HEK293 (cell line): ENCODE measurements around the gene RIC8B.

Experiments used
- CTCF ChIA-PET: fragments of 350-600 bp; formaldehyde crosslinking; extraction: SDS; loops from one replicate; lab custom pipeline; 2021; ENCODE audit warnings: antibody characterized with exemption; lab: Yijun Ruan, JAX
- POLR2A ChIA-PET: fragments of 300-600 bp; formaldehyde crosslinking; extraction: SDS; loops from one replicate; lab custom pipeline; 2020; ENCODE audit warnings: antibody characterized with exemption, inconsistent platforms; lab: Yijun Ruan, JAX
- H3K27ac ChIP-seq: fragments of 200-500 bp; sonication (Bioruptor generic); 2 replicates; pipeline ENCODE4 v1.5.1; 2014; ENCODE audit warnings: low read depth, low read length, control low read depth, inconsistent platforms; ENCODE audit errors: extremely low read depth
- H3K36me3 ChIP-seq, 2 experiments: fragments of 200-500 bp in 1 of 2; sonication (Bioruptor generic) in 1 of 2; 1 replicate in 1 of 2; 2 replicates in 1 of 2; pipeline ENCODE4 v1.5.1; 2014 to 2017; ENCODE audit warnings: inconsistent platforms in 2 of 2, low read length in 2 of 2; ENCODE audit not compliant: control insufficient read depth in 2 of 2, insufficient read depth in 1 of 2
- H3K4me1 ChIP-seq: fragments of 200-500 bp; sonication (Bioruptor generic); 2 replicates; pipeline ENCODE4 v1.5.1; 2014; ENCODE audit warnings: mild to moderate bottlenecking, low read length, inconsistent platforms; ENCODE audit not compliant: control insufficient read depth, insufficient read depth
- H3K4me3 ChIP-seq: 2 replicates; pipeline ENCODE4 v1.5.1; 2011; ENCODE audit warnings: low read depth, mild to moderate bottlenecking, control low read depth, low read length, moderate library complexity
- H3K9me3 ChIP-seq: fragments of 200-500 bp; sonication (Bioruptor generic); 2 replicates; pipeline ENCODE4 v1.5.1; 2014; ENCODE audit warnings: low read depth, low read length, inconsistent platforms; ENCODE audit not compliant: control insufficient read depth, insufficient read depth
- IKZF3 ChIP-seq: fragments of 450-650 bp; IDR thresholded peaks from 2 replicates; pipeline ENCODE4 v1.5.0; 2018; ENCODE audit warnings: missing biosample characterization, mild to moderate bottlenecking, missing genetic modification characterization, moderate library complexity
- SCRT2 ChIP-seq: fragments of 450-650 bp; formaldehyde crosslinking; IDR thresholded peaks from 2 replicates; pipeline ENCODE4 v1.5.1; 2016; ENCODE audit warnings: missing biosample characterization, missing genetic modification characterization
- SP7 ChIP-seq: fragments of 450-650 bp; formaldehyde crosslinking; IDR thresholded peaks from 2 replicates; pipeline ENCODE4 v1.5.1; 2016; ENCODE audit warnings: missing biosample characterization, missing genetic modification characterization
- ZNF169 ChIP-seq: fragments of 450-650 bp; formaldehyde crosslinking; IDR thresholded peaks from 2 replicates; pipeline ENCODE4 v1.5.1; 2016; ENCODE audit warnings: missing biosample characterization, missing genetic modification characterization
- ZNF280C ChIP-seq: fragments of 450-650 bp; formaldehyde crosslinking; IDR thresholded peaks from 2 replicates; pipeline ENCODE4 v1.5.1; 2016; ENCODE audit warnings: missing biosample characterization, missing genetic modification characterization
- ZNF549 ChIP-seq: fragments of 450-650 bp; IDR thresholded peaks from 2 replicates; pipeline ENCODE4 v1.5.1; 2018; ENCODE audit warnings: missing biosample characterization, missing genetic modification characterization, mild to moderate bottlenecking, inconsistent platforms, moderate library complexity
- TF ChIP-seq, protein P1 (sequence below): fragments of 450-650 bp; formaldehyde crosslinking; IDR thresholded peaks from 2 replicates; pipeline ENCODE4 v1.5.1; 2016; ENCODE audit warnings: missing biosample characterization, missing genetic modification characterization
- TF ChIP-seq, protein P2 (sequence below): fragments of 450-650 bp; formaldehyde crosslinking; IDR thresholded peaks from 2 replicates; pipeline ENCODE4 v1.5.0; 2017; ENCODE audit warnings: missing biosample characterization, missing genetic modification characterization, borderline replicate concordance
- TF ChIP-seq, protein P3 (sequence below): fragments of 450-650 bp; formaldehyde crosslinking; IDR thresholded peaks from 2 replicates; pipeline ENCODE4 v1.5.1; 2016; ENCODE audit warnings: missing biosample characterization, missing genetic modification characterization, borderline replicate concordance
- TF ChIP-seq, protein P4 (sequence below): fragments of 450-650 bp; formaldehyde crosslinking; IDR thresholded peaks from 2 replicates; pipeline ENCODE4 v1.5.1; 2016; ENCODE audit warnings: missing biosample characterization, missing genetic modification characterization
- TF ChIP-seq, protein P5 (sequence below): fragments of 450-650 bp; formaldehyde crosslinking; IDR thresholded peaks from 2 replicates; pipeline ENCODE4 v1.5.1; 2016; ENCODE audit warnings: missing biosample characterization, missing genetic modification characterization, borderline replicate concordance

Gene RIC8B

GRCh38 chr12:106879612-106880011, 105.1 kb downstream of the RIC8B start:
- peaks cover 13 to 49% of the 10 kb centered on the region in 2 experiments; a peak in 2 of 3 replicates for H3K36me3 ChIP-seq
- no peak overlapping the region for H3K27ac ChIP-seq
- ChIA-PET POLR2A (no interaction called here), CTCF (no interaction called here)
- H3K4me3 ChIP-seq: no peak overlapping the region
- no peaks in the 10 kb centered on the region for H3K9me3 ChIP-seq
- no peak for TF ChIP-seq ZNF280C (tag by site-specific recombination)
- TF ChIP-seq, protein P1, sequence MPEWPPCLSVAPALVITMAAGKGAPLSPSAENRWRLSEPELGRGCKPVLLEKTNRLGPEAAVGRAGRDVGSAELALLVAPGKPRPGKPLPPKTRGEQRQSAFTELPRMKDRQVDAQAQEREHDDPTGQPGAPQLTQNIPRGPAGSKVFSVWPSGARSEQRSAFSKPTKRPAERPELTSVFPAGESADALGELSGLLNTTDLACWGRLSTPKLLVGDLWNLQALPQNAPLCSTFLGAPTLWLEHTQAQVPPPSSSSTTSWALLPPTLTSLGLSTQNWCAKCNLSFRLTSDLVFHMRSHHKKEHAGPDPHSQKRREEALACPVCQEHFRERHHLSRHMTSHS (tag by site-specific recombination): no peak
- no peak for TF ChIP-seq ZNF169 (tag by site-specific recombination)
- TF ChIP-seq, protein P2, sequence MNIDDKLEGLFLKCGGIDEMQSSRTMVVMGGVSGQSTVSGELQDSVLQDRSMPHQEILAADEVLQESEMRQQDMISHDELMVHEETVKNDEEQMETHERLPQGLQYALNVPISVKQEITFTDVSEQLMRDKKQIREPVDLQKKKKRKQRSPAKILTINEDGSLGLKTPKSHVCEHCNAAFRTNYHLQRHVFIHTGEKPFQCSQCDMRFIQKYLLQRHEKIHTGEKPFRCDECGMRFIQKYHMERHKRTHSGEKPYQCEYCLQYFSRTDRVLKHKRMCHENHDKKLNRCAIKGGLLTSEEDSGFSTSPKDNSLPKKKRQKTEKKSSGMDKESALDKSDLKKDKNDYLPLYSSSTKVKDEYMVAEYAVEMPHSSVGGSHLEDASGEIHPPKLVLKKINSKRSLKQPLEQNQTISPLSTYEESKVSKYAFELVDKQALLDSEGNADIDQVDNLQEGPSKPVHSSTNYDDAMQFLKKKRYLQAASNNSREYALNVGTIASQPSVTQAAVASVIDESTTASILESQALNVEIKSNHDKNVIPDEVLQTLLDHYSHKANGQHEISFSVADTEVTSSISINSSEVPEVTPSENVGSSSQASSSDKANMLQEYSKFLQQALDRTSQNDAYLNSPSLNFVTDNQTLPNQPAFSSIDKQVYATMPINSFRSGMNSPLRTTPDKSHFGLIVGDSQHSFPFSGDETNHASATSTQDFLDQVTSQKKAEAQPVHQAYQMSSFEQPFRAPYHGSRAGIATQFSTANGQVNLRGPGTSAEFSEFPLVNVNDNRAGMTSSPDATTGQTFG (tag by site-specific recombination): no peak
- TF ChIP-seq SP7: no peak
- TF ChIP-seq IKZF3 (tag by site-specific recombination): no peak
- no peak for TF ChIP-seq SCRT2
- TF ChIP-seq, protein P3, sequence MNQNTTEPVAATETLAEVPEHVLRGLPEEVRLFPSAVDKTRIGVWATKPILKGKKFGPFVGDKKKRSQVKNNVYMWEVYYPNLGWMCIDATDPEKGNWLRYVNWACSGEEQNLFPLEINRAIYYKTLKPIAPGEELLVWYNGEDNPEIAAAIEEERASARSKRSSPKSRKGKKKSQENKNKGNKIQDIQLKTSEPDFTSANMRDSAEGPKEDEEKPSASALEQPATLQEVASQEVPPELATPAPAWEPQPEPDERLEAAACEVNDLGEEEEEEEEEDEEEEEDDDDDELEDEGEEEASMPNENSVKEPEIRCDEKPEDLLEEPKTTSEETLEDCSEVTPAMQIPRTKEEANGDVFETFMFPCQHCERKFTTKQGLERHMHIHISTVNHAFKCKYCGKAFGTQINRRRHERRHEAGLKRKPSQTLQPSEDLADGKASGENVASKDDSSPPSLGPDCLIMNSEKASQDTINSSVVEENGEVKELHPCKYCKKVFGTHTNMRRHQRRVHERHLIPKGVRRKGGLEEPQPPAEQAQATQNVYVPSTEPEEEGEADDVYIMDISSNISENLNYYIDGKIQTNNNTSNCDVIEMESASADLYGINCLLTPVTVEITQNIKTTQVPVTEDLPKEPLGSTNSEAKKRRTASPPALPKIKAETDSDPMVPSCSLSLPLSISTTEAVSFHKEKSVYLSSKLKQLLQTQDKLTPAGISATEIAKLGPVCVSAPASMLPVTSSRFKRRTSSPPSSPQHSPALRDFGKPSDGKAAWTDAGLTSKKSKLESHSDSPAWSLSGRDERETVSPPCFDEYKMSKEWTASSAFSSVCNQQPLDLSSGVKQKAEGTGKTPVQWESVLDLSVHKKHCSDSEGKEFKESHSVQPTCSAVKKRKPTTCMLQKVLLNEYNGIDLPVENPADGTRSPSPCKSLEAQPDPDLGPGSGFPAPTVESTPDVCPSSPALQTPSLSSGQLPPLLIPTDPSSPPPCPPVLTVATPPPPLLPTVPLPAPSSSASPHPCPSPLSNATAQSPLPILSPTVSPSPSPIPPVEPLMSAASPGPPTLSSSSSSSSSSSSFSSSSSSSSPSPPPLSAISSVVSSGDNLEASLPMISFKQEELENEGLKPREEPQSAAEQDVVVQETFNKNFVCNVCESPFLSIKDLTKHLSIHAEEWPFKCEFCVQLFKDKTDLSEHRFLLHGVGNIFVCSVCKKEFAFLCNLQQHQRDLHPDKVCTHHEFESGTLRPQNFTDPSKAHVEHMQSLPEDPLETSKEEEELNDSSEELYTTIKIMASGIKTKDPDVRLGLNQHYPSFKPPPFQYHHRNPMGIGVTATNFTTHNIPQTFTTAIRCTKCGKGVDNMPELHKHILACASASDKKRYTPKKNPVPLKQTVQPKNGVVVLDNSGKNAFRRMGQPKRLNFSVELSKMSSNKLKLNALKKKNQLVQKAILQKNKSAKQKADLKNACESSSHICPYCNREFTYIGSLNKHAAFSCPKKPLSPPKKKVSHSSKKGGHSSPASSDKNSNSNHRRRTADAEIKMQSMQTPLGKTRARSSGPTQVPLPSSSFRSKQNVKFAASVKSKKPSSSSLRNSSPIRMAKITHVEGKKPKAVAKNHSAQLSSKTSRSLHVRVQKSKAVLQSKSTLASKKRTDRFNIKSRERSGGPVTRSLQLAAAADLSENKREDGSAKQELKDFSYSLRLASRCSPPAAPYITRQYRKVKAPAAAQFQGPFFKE (tag by site-specific recombination): no peak
- TF ChIP-seq, protein P4, sequence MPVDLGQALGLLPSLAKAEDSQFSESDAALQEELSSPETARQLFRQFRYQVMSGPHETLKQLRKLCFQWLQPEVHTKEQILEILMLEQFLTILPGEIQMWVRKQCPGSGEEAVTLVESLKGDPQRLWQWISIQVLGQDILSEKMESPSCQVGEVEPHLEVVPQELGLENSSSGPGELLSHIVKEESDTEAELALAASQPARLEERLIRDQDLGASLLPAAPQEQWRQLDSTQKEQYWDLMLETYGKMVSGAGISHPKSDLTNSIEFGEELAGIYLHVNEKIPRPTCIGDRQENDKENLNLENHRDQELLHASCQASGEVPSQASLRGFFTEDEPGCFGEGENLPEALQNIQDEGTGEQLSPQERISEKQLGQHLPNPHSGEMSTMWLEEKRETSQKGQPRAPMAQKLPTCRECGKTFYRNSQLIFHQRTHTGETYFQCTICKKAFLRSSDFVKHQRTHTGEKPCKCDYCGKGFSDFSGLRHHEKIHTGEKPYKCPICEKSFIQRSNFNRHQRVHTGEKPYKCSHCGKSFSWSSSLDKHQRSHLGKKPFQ (tag by site-specific recombination): no peak
- no peak for TF ChIP-seq ZNF549 (tag by site-specific recombination)
- H3K4me1 ChIP-seq: no peaks in the 10 kb centered on the region

DNA sequence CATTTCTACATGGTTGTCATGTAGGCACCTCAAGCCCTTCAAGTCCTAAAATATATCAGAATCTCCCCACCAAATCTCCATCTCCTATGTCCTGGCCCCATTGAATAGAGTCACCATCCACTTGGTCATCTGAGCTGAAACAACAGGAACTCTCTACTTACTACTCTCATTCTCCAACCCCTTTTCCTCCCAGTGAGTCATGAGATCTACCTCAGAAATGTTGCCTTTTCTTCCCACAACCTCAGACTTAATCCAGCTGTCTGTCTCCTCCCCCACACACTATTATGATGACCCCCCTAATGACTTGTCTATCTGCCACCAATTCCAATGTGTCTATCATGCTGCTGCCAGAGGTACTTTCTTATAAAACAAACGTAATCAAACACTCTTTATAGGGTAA, 108.9 kb downstream of the RIC8B start:
- POLR2A ChIA-PET: interaction anchor here (0.6 kb wide), 1 partner anchor 1543 kb away, joined by 5 read pairs; no protein-coding TSS in a partner anchor
- CTCF ChIA-PET: interaction anchor here (0.5 to 1.4 kb wide), 4 partner anchors 28 to 36 kb away, joined by 3 to 4 read pairs (median 3); no protein-coding TSS in a partner anchor
- Histone ChIP-seq H3K9me3 (no peaks in the 10 kb centered on the region), H3K4me3 (no peak overlapping the region), H3K36me3 (peaks cover 3 to 73% of the 10 kb centered on the region in 2 experiments; a peak in 2 of 3 replicates), H3K4me1 (no peaks in the 10 kb centered on the region), H3K27ac (no peak overlapping the region)
- TF ChIP-seq, protein P2 (tag by site-specific recombination): no peak
- TF ChIP-seq, protein P5, sequence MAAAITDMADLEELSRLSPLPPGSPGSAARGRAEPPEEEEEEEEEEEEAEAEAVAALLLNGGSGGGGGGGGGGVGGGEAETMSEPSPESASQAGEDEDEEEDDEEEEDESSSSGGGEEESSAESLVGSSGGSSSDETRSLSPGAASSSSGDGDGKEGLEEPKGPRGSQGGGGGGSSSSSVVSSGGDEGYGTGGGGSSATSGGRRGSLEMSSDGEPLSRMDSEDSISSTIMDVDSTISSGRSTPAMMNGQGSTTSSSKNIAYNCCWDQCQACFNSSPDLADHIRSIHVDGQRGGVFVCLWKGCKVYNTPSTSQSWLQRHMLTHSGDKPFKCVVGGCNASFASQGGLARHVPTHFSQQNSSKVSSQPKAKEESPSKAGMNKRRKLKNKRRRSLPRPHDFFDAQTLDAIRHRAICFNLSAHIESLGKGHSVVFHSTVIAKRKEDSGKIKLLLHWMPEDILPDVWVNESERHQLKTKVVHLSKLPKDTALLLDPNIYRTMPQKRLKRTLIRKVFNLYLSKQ (tag by site-specific recombination): no peak
